Stimulated activated CD8-positive, alpha-beta memory T cell treated with anti-CD3 and anti-CD28 coated beads, Interleukin-15, amount 100 ng/mL, for 4 hours (primary cell): Measurements from ENCODE around the gene DGCR6L.
"Not testable (repeated sequence)": the region's sequence is repeated elsewhere in the genome, so short reads cannot be mapped to it uniquely, and the experiment has no call there.

Source experiments
- DNase-seq, 2 donors: peaks; one replicate each; pipeline ENCODE4 v3.0.0-alpha.2; 2020; ENCODE audit warnings: low read depth in 2 of 2

The DGCR6L gene

DNA sequence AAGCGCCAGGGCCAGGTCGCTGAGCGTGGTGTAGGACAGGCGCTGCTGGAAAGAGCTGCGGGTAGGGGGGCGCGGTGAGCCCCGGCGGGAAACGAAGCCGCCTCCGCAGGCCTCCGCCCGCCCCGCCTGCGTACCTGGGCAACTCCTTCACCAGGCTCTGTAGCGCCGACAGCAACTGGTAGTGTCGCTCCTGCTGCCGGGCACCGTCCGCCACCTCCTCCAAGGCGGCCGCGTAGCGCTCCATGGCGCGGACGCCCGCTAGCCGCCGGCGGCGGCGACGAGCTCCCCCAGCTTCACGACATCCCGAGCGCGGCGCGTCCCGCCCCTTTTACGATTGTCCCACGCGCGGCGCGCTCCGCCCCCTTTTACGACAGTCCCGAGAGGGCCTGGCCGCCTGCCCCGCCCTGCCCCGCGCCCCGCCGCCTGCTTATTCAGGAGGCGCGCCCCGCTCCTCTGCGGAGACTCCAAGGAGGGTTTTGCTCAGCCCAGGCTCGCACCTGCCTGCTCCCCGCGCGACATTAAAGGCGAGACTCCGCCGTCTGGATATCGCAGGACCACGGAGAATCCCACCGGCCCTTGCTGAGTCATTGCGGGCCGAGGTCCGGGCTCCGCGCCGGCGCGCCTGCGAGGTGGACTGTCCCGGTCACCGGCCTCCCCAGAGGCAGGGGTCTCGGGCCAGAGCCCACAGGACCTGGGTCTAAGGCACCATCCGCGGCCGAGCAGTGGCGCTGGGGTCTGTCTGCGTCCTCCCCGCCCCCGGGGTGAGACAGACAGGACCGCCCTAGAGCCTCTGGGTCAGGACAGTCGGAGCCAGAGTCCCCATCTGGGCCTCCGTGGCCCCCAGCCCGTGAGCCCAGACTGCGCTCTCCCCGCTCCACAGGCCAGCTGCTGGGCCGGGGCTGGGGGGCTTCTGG lies at the start of gene DGCR6L:
TSS of gene DGCR6L (minus strand) at position 316 of the 914 bp plus-strand sequence. CDS start at position 244, 72 bp downstream.
- peak; percentile 89 to 95 for DNase-seq

DNA sequence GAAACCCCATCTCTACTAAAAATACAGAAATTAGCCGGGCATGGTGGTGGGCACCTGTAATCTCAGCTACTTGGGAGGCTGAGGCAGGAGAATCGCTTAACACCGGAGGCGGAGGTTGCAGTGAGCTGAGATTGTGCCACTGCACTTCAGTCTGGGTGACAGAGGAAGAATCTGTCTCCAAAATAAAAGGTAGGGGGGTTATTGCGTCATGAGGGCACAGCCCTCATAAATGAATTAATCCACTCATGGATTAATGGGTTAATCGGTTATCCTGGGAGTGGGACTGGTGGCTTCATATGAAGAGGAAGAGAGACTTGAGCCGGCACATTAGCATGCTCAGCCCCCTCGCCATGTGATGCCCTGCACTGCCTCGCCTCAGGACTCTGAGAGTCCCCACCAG lies 49.0 kb upstream of the DGCR6L start:
- not testable (repeated sequence) for DNase-seq

DNA sequence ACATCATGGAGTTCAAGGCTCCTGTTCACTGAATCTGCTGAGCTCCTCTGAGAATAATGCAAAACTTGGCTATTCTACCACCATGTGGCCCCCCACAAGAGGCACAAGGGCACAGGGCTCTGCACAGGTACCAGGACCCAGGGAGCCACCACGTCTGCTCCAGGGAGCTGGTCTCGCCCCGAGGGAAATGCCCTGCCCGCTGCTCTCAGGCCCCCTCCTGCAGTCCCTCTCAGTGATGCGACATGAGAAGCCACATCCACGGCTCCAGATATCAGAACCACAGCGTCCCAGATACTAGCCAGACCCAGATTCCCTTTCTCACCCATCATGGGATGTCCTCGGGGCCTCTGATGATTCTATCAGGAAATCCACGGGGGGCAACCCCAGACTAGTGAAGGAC lies 47.0 kb upstream of the DGCR6L start:
- not testable (repeated sequence) for DNase-seq

DNA sequence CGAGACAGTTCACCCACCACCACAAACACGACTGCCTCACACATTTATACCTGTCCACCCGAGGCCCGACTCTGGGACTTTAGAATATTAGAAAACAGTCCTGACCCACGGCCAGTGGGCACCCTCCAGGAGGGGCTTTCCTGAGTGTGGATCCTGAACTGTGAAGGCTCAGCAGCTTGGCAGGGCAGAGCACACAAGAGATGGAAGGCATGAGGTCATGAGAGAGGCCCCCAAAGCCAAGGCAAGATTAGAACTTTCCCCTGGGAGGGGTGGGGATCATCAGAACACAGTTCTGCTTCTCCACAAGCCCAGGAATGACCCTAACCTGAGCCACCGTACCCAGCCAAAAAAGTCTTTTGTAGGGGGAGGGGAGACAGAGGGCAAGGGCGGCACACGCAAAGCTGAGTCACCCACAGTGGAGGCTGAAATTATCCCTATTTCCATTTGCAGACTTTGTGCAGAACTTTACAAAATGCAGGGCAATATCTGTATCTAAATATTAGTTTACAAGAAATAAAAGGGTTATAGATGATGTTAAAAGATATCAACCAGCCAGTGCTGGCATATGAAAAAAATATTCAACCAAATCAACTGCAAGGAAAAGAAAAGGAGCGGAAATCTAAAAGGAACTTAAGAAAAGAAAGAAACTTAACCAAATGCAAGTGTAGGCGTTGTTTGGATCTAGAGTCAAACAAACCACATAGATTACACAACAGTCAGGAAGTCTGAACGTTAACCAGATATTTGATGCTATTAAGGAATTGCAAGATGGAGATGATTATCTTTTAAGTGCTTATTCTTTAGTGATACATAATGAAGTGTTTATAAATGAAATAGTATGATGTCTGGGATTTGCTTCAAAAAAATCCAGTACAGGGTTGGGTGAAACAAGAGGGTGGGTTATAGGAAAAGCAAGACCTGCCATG lies 44.7 kb upstream of the DGCR6L start:
- not testable (repeated sequence) for DNase-seq

DNA sequence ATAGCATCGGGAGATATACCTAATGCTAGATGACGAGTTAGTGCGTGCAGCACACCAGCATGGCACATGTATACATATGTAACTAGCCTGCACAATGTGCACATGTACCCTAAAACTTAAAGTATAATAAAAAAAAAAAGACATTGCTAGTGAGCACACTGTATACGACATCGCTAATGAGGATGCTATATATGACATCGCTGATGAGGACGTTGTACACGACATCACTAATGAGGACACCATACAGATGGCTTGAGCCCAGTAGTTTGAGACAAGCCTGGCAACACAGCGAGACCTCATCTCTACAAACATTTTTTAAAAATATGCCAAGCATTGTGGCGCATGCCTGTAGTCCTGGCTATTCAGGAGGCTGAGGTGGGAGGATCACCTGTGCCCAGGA lies 42.5 kb upstream of the DGCR6L start:
- not testable (repeated sequence) for DNase-seq

DNA sequence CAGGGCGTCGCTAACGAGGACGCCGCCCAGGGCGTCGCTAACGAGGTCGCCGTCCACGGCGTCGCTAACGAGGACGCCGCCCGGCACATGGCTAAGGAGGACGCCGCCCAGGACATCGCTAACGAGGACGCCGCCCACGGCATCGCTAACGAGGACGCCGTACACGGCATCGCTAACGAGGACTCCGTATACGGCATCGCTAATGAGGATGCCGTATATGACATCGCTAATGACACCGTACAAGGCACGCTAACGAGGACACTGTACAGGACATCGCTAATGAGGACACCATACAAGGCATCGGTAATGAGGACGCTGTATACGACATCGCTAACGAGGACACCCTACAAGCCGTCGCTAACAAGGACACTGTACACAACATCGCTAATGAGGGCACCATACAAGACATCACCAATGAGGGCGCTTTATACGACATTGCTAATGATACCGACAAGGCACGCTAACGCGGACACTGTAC lies 41.9 kb upstream of the DGCR6L start:
- not testable (repeated sequence) for DNase-seq

DNA sequence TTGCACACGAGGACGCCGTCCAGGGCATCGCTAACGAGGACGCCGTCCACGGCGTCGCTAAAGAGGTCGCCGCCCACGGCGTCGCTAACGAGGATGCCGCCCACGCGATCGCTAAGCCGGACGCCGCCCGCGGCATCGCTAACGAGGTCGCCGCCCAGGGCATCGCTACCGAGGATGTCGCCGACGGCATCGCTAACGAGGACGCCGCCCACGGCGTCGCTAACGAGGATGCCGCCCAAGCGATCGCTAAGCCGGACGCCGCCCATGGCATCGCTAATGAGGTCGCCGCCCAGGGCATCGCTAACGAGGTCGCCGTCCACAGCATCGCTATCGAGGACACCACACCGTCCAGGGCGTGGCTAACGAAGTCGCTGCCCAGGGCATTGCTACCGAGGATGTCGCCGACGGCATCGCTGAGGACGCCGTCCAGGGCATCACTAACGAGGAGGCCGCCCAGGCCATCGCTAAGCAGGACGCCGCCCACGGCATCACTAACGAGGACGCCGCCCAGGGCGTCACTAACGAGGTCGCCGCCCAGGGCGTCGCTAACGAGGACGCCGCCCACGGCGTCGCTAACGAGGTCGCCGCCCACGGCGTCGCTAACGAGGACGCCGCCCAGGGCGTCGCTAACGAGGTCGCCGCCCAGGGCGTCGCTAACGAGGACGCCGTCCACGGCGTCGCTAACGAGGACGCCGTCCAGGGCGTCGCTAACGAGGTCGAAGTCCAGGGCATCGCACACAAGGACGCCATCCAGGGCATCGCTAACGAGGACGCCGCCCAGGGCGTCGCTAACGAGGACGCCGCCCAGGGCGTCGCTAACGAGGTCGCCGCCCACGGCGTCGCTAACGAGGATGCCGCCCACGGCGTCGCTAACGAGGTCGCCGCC lies 41.2 kb upstream of the DGCR6L start:
- DNase-seq: not testable (repeated sequence)

DNA sequence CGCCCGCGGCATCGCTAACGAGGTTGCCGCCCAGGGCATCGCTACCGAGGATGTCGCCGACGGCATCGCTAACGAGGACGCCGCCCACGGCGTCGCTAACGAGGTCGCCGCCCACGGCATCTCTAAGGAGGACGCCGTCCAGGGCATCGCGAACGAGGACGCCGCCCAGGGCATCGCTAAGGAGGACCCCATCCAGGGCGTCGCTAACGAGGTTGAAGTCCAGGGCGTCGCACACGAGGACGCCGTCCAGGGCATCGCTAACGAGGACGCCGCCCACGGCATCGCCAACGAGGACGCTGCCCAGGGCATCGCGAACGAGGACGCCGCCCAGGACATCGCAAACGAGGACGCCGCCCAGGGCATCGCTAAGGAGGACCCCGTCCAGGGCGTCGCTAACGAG lies 40.4 kb upstream of the DGCR6L start:
- DNase-seq: not testable (repeated sequence)

DNA sequence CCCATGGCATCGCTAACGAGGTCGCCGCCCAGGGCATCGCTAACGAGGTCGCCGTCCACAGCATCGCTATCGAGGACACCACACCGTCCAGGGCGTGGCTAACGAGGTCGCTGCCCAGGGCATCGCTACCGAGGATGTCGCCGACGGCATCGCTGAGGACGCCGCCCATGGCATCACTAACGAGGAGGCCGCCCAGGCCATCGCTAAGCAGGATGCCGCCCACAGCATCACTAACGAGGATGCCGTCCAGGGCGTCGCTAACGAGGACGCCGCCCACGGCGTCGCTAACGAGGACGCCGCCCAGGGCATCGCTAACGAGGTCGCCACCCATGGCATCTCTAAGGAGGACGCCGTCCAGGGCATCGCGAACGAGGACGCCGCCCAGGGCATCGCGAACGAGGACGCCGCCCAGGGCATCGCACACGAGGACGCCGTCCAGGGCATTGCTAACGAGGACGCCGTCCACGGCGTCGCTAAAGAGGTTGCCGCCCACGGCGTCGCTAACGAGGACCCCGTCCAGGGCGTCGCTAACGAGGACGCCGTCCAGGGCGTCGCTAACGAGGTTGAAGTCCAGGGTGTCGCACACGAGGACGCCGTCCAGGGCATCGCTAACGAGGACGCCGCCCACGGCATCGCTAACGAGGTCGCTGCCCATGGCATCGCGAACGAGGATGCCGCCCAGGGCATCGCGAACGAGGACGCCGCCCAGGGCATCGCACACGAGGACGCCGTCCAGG lies 38.8 kb upstream of the DGCR6L start:
- DNase-seq: not testable (repeated sequence)

DNA sequence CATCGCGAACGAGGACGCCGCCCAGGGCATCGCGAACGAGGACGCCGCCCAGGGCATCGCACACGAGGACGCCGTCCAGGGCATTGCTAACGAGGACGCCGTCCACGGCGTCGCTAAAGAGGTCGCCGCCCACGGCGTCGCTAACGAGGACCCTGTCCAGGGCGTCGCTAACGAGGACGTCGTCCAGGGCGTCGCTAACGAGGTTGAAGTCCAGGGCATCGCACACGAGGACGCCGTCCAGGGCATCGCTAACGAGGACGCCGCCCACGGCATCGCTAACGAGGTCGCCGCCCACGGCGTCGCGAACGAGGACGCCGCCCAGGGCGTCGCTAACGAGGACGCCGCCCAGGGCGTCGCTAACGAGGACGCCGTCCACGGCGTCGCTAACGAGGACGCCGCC lies 38.1 kb upstream of the DGCR6L start:
- DNase-seq: not testable (repeated sequence)

DNA sequence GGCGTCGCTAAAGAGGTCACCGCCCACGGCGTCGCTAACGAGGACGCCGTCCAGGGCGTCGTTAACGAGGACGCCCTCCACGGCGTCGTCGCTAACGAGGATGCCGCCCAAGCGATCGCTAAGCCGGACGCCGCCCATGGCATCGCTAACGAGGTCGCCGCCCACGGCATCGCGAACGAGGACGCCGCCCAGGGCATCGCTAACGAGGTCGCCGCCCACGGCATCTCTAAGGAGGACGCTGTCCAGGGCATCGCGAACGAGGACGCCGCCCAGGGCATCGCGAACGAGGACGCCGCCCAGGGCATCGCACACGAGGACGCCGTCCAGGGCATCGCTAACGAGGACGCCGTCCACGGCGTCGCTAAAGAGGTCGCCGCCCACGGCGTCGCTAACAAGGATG lies 37.0 kb upstream of the DGCR6L start:
- not testable (repeated sequence) for DNase-seq

DNA sequence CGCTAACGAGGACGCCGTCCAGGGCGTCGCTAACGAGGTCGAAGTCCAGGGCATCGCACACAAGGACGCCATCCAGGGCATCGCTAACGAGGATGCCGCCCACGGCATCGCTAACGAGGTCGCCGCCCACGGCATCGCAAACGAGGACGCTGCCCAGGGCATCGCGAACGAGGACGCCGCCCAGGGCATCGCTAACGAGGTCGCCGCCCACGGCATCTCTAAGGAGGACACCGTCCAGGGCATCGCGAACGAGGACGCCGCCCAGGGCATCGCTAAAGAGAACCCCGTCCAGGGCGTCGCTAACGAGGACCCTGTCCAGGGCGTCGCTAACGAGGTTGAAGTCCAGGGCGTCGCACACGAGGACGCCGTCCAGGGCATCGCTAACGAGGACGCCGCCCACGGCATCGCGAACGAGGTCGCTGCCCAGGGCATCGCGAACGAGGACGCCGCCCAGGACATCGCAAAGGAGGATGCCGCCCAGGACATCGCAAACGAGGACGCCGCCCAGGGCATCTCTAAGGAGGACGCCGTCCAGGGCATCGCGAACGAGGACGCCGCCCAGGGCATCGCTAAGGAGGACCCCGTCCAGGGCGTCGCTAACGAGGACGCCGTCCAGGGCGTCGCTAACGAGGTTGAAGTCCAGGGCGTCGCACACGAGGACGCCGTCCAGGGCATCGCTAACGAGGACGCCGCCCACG lies 36.2 kb upstream of the DGCR6L start:
- DNase-seq: not testable (repeated sequence)

DNA sequence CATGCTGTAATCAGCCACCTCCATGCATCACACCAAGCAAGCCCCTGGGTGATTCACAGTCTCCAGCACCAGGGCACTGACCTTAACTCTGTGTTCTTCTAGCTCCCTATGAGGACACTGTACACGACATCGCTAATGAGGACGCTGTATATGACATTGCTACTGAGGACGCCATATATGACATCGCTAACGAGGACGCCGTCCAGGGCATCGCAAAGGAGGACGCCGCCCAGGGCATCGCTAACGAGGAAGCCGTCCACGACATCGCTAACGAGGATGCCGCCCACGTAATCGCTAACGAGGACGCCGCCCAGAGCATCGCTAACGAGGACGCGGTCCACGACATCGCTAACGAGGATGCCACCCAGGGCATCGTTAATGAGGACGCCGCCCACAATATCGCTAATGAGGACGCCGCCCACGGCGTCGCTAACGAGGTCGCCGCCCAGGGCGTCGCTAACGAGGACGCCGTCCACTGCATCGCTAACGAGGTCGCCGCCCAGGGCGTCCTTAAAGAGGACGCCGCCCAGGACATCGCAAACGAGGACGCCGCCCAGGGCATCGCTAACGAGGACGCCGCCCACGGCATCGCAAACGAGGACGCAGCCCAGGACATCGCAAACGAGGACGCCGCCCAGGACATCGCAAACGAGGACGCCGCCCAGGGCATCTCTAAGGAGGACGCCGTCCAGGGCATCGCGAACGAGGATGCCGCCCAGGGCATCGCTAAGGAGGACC lies 34.5 kb upstream of the DGCR6L start:
- DNase-seq: no peak

DNA sequence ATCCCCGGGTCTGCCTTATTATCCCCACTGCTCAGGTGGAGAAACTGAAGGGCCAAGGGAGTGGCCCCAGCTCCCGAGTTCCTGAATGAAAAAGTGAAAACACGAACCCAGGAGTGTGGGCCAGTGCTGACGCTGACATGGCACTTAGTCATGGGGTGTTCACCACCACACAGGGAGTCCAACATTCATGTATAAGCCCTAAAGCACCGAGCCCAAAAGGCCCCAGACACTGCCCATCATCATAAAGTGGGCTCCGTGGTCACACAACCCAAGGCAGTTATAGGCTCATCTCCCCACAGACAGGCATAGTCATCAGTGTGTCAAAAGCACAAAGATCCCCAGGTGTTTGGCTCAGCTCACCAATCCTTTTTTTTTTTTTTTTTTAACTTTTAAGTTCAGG lies 32.7 kb upstream of the DGCR6L start:
- DNase-seq: not testable (repeated sequence)

DNA sequence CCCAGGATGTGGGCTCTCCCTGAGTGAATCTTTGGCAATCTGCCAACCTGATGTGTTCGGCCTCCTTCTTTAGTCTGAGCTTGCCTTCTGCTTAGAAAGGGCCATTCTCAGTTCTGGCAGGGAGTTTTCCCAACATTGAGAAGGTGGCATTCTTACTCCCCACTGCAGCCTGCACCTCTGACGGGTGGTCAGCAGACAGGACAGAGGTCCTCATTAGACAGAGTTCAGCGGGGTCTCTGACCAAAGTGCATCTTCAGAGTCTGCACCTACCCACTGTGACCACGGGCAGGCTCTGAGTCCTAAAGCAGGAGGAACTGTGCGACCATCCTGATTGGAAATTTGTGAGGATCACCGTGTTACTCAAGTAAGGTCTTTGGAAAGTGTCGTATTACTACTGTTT lies 26.7 kb upstream of the DGCR6L start:
- not testable (repeated sequence) for DNase-seq

DNA sequence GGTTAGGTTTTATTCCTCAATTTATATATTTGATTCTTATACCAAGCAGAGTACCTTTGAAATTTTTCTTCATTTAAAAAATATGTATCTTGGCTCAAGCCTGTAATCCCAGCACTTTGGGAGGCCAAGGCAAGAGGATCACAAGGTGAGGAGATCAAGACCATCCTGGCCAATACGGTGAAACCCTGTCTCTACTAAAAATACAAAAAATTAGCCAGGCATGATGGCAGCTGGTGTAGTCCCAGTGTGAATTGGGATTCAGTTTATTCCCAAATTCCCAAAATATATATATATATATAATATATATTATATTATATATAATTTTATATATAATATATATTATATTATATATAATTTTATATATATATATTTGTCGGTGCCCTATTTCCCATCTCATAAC lies 18.4 kb upstream of the DGCR6L start:
- DNase-seq: not testable (repeated sequence)

DNA sequence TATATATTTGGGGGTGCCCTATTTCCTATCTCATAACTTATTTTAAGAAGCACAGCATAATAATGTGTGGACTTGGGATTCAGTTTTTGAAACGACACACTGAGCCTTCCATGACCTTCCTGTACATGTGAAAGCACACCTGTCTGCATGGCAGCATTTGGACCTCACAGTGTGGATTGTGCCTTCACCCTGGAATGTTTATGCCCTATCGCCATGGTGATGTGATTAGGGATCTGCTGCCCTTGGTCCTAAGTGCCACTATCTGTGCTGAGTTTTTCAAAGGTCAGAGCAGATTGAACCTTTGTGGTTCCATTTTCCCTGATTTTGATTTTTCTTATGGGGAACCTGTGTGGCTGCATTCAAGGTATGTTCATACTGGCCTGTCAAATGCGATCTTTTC lies 17.9 kb upstream of the DGCR6L start:
- not testable (repeated sequence) for DNase-seq

DNA sequence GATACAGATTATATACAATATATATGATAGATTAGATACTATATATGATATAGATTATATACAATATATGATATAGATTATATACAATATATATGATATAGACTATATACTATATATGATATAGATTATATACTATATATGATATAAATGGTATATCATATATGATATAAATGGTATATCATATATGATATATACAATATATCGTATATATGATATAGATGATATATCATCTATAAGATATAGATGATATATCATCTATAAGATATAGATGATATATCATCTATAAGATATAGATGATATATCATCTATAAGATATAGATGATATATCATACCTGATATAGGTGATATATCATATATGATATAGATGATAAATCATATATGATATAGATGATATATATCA lies 16.7 kb upstream of the DGCR6L start:
- DNase-seq: not testable (repeated sequence)

DNA sequence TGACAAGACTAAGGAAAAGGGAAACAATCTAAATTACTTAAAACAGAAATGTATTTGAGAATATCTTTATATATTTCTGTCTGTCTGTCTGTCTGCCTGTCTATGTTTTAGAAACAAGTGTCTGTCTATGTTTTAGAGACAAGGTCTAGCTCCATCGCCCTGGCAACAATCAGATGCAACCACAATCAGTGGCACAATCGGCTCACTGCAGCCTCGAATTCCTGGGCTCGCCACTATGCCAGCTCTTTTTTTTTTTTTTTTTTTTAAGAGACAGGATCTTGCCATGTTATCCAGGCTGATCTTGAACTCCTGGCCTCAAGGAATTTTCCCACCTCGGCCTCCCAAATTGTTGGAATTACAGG lies 8.7 kb upstream of the DGCR6L start:
- not testable (repeated sequence) for DNase-seq
